Measurements from ENCODE around the gene AKAP12. TPM values are rescaled to one million over a fixed set of nuclear protein-coding genes. Genes with fewer than 3 reads are reported as not detected.
"Not testable (repeated sequence)": the region's sequence is repeated elsewhere in the genome, so short reads cannot be mapped to it uniquely, and the experiment has no call there.

Gene AKAP12
- total RNA-seq, 1 donor from 2014 or later = 10.6 TPM

DNA sequence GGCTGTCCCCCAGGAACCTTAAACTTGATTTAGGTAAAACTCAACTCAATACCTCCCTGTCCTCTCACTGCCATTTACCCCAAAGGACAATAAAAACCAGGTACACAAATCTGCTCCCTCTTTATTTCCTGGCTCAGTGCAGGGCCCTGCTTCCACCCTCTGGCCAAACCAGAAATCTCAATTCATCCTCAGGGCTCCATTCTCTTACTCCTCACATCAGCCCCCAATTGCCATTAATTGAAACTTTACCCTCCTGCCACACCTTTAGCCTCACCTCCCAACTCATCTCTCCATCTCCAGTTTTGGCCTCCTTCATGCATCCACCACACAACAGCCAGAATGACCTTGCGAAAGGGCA, 141.1 kb downstream of the AKAP12 start:
- H3K9me3 Mint-ChIP-seq (ENCODE audit: low read depth) = peaks cover 4% of the 10 kb centered on the region
- no peak overlapping the region for H3K27ac Mint-ChIP-seq
- H3K27me3 Mint-ChIP-seq = no peaks in the 10 kb centered on the region
- peaks cover 7% of the 10 kb centered on the region for H3K36me3 Mint-ChIP-seq (ENCODE audit: insufficient read depth)
- H3K4me3 Mint-ChIP-seq (ENCODE audit: low read depth) = no peak overlapping the region
- H3K4me1 Mint-ChIP-seq (ENCODE audit: low read depth) = no peaks in the 10 kb centered on the region
- no peak for DNase-seq (ENCODE audit: low spot score, unreplicated experiment)
- TF ChIP-seq, protein P1, sequence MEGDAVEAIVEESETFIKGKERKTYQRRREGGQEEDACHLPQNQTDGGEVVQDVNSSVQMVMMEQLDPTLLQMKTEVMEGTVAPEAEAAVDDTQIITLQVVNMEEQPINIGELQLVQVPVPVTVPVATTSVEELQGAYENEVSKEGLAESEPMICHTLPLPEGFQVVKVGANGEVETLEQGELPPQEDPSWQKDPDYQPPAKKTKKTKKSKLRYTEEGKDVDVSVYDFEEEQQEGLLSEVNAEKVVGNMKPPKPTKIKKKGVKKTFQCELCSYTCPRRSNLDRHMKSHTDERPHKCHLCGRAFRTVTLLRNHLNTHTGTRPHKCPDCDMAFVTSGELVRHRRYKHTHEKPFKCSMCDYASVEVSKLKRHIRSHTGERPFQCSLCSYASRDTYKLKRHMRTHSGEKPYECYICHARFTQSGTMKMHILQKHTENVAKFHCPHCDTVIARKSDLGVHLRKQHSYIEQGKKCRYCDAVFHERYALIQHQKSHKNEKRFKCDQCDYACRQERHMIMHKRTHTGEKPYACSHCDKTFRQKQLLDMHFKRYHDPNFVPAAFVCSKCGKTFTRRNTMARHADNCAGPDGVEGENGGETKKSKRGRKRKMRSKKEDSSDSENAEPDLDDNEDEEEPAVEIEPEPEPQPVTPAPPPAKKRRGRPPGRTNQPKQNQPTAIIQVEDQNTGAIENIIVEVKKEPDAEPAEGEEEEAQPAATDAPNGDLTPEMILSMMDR (IDR thresholded peaks at IDR 0.05; ENCODE audit: unreplicated experiment) = no peak

DNA sequence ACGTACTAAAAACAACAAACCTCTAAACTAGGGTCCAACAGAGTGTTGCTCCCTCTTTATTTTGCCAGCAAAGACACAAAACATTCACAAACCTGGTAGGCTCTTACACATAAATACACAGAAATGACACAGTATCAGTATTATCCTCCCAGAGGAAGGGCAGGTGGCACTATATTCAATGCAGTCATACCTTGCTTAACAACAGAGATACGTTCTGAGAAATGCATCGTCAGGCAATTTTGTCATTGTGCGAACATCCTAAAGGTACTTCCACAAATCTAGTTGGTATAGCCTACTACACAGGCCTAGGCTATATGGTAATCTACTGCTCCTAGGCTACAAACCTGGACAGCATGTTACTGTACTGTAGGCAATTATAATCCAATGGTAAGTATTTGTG, 142.0 kb downstream of the AKAP12 start:
- Mint-ChIP-seq H3K27me3 (no peaks in the 10 kb centered on the region), H3K36me3 (ENCODE audit: insufficient read depth) (peaks cover 7% of the 10 kb centered on the region), H3K27ac (no peak overlapping the region), H3K4me1 (ENCODE audit: low read depth) (no peaks in the 10 kb centered on the region), H3K9me3 (ENCODE audit: low read depth) (peaks cover 2% of the 10 kb centered on the region), H3K4me3 (ENCODE audit: low read depth) (no peak overlapping the region)
- TF ChIP-seq, protein P1 (IDR thresholded peaks at IDR 0.05; ENCODE audit: unreplicated experiment) = no peak
- no peak for DNase-seq (ENCODE audit: low spot score, unreplicated experiment)

DNA sequence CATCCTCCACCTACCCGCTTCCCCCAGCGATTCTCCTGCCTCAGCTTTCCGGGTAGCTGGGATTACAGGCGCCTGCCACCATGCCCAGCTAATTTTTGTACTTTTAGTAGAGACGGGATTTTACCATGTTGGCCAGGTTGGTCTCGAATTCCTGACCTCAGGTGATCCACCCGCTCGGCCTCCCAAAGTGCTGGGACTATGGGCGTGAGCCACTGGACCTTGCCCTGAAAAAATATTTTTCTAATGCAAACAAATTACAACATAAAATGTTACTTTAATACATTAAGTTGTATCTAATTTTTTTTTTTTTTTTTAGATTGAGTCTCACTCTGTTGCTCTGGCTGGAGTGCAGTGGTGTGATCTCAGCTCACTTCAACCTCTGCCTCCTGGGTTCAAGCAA, 142.9 kb downstream of the AKAP12 start:
- H3K9me3 Mint-ChIP-seq (ENCODE audit: low read depth); H3K4me3 Mint-ChIP-seq (ENCODE audit: low read depth); DNase-seq (ENCODE audit: low spot score, unreplicated experiment); H3K36me3 Mint-ChIP-seq (ENCODE audit: insufficient read depth); H3K4me1 Mint-ChIP-seq (ENCODE audit: low read depth); H3K27ac Mint-ChIP-seq; H3K27me3 Mint-ChIP-seq: not testable (repeated sequence)

DNA sequence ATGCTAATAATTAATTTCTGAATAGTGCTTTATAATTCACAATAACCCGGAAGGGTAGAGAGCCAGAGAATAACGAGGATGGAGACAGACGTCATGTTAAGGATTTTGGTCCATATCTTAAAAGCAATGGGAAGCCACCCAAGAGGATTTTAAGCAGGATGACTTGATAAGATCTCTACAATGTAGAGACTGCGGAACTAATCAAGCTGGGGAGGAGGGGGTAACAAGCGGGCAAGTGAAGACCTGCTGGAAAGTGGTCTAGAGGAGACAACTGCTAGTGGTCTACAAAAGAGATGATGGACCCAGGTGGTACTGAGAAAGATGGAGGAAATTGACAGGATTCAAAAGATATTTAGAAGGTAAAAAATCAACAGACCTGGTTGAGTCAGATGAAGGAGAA, 144.4 kb downstream of the AKAP12 start:
- Mint-ChIP-seq H3K27me3 (no peaks in the 10 kb centered on the region), H3K9me3 (ENCODE audit: low read depth) (no peaks in the 10 kb centered on the region), H3K4me3 (ENCODE audit: low read depth) (no peak overlapping the region), H3K36me3 (ENCODE audit: insufficient read depth) (peaks cover 5% of the 10 kb centered on the region), H3K4me1 (ENCODE audit: low read depth) (peaks cover 2% of the 10 kb centered on the region), H3K27ac (no peak overlapping the region)
- TF ChIP-seq, protein P1 (IDR thresholded peaks at IDR 0.05; ENCODE audit: unreplicated experiment) = no peak
- no peak for DNase-seq (ENCODE audit: low spot score, unreplicated experiment)

DNA sequence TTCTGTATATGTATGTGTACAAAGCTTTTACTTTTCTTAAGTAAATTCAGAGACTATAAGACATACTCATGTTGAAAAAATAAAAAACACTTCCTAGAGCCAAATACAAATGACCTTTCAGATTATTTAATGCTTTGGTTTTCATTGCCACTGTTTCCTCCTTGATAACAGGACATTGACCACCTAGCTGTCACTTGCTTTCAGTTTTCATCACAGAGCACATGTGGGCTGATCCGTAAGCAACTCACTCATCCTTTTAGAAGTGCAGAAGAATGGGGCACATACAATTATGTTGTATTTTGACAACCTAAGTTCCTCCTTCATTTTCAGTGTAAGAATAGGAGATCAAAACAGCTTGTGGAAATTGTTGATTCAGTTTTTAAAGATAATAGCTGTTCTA, 145.4 kb downstream of the AKAP12 start:
- Mint-ChIP-seq H3K27ac (no peak overlapping the region), H3K27me3 (no peaks in the 10 kb centered on the region), H3K36me3 (ENCODE audit: insufficient read depth) (peaks cover 5% of the 10 kb centered on the region), H3K4me1 (ENCODE audit: low read depth) (peaks cover 4% of the 10 kb centered on the region), H3K9me3 (ENCODE audit: low read depth) (no peaks in the 10 kb centered on the region), H3K4me3 (ENCODE audit: low read depth) (no peak overlapping the region)
- TF ChIP-seq, protein P1 (IDR thresholded peaks at IDR 0.05; ENCODE audit: unreplicated experiment) = no peak
- no peak for DNase-seq (ENCODE audit: low spot score, unreplicated experiment)

DNA sequence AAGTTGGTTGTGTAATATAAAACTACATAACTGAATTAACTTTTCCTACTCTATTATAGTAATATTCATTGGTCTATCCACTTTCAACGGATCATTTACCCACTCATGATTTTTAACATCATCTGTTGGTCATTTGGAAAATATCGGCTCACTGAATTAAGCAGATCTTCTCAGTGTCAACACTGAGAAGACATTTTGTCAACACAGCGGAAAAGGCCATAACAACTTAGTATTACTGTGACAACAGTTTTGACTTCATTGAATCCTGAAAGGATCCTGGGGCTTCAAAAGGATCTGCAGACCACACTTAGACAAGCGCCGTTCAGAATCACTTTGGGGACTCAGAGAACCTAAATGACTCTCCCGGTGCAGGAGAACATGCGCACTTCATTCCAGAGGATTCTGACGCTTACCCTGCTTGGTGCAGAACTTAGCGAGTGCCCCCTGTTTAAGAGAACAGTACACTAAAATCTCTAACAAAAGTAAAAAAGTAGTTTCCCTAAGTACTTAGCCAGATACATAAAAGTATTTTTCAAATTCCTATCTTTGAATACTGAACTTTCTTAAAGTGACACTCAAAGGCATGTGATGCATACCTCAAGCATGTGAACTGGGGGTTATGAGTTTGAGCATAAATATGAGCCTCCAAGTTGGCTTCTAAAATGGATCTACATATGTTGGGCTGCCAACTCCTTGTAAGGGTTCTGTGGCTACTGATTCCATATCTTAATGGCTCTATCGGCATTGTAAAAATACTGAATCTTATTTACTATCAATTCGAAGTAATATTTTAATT, 147.6 kb downstream of the AKAP12 start:
- Mint-ChIP-seq H3K4me1 (ENCODE audit: low read depth) (peaks cover 11% of the 10 kb centered on the region), H3K9me3 (ENCODE audit: low read depth) (no peaks in the 10 kb centered on the region), H3K36me3 (ENCODE audit: insufficient read depth) (peaks cover 5% of the 10 kb centered on the region), H3K27me3 (no peaks in the 10 kb centered on the region), H3K4me3 (ENCODE audit: low read depth) (no peak overlapping the region), H3K27ac (peak overlapping the region; percentile 13)
- DNase-seq (ENCODE audit: low spot score, unreplicated experiment) = no peak
- TF ChIP-seq, protein P1 (IDR thresholded peaks at IDR 0.05; ENCODE audit: unreplicated experiment) = no peak
